Measurements from ENCODE around the gene SLC25A33.
A peak's percentile ranks its signal among the peaks of the same experiment; 100 is the strongest.

Gene SLC25A33

DNA sequence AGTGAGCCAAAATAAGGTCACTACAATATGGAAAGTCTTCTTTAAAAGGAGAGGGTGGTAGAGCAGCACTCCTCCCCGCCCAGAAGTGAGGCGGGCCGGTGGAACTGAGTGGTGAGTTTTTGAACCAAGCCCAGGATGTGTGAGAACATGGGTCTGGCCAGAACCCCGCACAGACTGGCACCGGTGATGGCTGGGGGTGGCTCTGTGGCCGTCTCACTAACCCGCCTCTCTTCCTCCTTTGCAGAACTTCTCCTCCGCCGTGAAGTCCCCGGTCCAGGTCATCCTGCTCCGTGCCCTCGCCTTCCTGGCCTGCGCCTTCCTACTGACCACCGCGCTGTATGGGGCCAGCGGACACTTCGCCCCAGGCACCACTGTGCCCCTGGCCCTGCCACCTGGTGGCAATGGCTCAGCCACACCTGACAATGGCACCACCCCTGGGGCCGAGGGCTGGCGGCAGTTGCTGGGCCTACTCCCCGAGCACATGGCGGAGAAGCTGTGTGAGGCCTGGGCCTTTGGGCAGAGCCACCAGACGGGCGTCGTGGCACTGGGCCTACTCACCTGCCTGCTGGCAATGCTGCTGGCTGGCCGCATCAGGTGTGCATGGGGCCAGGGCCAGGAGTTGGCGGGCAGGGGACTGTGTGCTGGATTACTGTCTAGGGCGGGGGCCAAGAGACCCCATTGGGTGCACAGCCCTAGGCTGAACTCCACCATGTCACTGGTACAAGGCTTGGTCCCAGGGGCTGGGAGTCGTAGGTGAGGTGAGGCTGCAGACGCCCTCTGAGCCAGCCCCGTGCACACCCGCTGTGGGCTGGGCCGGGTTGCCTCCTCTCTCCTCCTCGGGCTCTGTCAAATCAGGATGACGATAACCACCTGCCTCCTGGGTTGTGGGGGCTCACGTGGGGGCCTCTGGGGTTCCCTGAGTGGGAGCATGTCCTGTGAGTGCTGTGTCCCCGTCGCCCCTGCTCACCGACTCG is 61.9 kb downstream of the SLC25A33 start:
- no peak for DNase-seq (ENCODE audit: low read depth in 2 of 2)

DNA sequence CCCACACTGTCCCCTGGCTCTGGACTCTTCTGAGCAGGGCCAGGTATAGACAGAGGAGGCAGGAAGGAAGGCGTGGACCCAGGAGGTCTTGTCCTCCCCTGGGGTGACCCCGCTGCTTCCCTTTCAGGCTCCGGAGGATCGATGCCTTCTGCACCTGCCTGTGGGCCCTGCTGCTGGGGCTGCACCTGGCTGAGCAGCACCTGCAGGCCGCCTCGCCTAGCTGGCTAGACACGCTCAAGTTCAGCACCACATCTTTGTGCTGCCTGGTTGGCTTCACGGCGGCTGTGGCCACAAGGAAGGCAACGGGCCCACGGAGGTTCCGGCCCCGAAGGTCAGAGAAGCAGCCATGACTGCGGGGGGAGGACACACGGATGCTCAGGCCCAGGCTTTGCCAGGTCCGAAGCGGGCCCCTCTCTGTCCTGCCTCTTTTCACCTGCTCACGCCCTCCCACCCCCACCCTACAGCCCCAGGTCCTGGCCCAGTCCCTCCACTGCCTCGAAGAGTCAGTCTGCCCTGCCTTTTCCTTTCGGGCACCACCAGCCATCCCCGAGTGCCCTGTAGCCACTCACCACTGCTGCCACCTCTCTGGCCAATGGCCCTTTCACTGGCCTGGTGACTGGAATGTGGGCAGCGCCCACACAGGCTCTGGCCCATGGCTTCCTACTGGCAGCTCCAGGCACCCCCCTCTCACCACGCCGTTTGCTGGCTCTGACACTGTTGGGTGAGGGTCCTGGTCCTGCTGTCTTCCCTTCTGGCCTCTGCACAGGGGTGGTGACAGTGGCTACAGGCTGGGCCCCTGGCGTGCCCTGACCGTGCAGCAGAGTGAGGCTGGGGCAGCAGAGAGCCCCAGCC is 62.9 kb downstream of the SLC25A33 start:
- no peak for DNase-seq (ENCODE audit: low read depth in 2 of 2)

DNA sequence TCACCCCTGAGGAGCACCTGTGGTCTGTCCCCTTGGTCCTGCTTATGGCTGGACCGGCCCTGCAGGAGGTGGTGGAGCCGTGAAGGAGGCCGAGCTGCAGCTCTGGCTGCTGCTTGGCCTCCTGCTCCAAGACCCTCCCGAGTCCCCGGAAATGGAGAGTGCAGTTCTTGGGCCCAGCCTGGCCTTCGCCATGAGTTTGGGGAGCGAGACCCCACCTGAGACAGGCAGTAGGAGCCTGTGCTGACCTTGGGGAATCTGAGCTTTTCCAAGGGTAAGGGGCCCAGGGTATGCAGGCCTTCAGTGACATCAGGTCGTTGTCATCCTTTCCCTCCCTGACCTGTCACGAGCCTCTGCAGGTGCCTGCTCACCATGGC is 63.5 kb downstream of the SLC25A33 start:
- no peak for DNase-seq (ENCODE audit: low read depth in 2 of 2)

DNA sequence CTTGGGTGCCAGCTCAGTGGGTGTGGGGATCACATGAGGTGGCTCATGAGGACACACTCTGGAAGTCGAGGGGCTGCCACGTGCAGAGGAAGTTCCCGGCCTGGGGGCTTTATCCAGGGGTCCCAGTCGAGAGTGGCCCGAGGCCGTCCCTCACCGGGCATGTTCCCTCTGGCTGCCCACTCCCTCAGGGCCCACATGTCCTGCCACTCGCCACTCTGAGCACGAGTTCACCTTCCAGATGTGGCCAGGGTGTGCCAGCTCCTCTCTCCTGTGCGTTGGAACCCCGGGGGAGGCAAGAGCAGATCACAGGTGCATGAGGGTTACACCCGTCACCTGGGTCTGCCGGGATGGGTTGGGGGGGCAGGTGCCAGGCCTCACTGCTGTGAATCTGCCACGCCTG is 64.0 kb downstream of the SLC25A33 start:
- no peak for DNase-seq (ENCODE audit: low read depth in 2 of 2)

DNA sequence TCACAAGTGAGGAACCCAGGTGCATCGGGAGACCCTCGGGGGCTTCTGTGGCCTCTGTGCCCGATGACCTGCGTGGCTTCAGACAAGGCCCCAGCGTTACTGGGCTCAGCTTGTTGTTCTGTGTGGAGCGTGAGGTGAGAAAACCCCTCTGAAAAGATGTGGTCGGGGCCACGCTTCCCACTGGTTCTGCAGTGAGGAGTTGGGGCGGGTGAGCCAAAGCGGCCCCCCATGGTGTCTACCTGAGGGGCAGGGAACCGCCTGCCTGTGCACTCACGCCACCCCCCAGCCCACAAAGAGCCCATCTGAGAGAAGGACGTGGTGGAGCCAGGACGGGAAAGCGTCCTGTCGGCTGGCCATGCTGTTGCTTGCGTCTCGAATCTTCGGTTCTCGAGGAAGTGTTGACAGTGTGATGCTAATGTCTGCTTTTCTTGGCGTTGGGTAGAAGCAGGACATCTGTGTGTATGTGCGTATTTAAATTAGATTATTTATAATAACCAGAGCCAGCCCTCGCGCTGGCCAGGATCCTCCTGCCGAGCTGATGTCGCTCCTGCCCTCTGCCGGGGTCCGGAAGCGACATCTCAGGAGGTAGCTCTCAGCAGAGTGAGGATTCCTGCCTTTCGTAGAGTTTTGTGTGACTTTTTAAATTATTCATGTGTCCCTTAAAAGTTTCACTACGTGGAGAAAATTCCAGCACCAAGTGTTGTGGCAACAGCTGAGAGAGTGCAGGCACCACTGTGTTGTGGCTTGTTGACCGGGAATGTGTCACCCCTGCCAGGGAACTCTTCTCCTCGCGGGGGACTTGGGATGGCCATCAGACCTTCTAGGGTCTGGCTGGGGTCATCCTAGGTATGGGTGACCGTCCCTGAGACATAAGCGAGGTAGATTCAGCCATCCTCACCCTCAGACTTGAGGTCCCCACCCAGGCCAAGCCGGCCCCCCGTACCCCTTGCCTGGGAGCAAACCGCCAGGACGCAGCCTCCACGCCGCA is 64.8 kb downstream of the SLC25A33 start:
- DNase-seq (ENCODE audit: low read depth in 2 of 2), result no peak

DNA sequence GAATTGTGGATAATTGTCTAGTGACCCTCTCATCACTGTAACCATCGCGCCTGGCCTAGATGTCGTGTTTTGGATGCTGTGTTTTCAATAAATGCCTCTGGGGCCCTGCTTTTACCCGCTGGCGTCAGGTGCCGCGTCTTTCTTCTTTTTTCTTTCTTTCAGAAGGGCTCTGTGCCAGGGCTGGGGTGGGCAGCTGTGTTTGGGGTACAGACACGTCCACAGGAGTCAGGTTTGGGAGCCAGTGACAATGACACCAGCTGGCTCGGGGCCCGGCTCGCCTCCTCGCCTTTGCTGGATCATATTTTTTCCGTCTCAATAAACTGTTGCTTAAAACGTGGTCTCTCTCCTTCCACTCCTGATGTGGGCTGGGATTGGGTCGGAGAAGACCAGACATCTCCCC is 65.6 kb downstream of the SLC25A33 start:
- DNase-seq (ENCODE audit: low read depth in 2 of 2), result no peak

DNA sequence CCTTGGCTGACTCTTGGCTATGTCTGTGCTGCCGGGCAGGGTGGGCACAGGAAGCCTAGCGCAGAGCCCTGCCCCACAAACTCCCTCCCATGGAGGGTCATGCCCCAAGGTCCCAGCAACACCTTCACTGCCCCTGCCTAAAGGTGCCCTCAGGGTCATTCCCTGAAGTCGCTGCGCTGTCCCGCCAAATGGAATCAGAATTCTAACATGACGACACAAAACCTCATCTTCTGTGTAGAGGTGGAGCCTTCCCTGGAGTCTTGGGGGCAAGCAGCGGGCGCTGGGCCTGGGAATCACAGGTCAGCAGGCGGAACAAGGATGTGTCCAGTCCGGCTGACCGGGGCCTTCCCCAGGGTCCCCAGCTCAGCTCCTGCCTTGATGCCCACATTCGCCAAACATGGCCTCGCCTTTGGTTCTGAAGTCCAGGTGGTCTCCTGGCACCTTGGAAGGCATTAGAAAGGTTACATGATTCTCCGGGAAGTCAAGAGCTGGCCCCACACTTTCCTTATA is 66.7 kb downstream of the SLC25A33 start:
- DNase-seq (ENCODE audit: low read depth in 2 of 2), result no peak

DNA sequence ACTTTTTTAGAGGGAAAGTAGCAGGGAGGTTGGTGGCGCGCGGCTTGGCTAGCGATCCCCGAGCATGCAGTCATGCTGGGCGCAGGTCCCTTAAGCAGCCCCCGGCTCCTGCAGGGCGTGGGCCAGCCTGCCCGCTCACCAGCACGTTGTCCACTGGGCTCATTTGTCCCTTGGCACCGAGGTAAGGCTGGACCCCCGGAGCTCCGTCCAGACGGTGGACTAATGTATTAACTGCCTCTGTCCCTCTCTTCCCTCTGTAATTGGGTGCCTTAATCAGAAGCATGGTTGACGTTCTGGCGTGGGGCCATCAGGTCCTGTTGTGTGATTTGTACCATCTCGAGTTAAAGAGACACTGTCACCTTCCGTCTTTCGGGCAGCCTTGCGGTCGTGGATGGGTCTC is 67.2 kb downstream of the SLC25A33 start:
- DNase-seq (ENCODE audit: low read depth in 2 of 2), result no peak

DNA sequence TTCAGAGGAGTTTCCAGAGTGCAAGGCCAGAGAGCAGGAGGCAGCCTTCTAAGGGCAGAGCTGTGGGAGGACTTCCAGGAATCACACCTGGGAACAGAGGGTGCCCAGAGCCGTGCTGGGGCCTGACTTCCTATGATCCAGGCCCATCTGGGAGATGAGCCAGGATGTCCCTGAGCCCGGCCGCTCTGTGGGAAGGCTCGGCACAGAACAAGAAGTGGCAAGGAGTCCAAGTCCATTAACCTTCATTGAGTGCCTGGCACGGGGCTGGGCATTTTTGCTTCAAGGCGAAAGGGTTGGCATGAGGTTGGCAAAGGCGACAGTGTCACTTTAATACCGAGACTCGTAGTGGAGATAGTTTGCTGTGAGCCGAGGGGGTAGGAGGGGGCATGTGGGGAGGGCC is 67.7 kb downstream of the SLC25A33 start:
- DNase-seq (ENCODE audit: low read depth in 2 of 2), result no peak

DNA sequence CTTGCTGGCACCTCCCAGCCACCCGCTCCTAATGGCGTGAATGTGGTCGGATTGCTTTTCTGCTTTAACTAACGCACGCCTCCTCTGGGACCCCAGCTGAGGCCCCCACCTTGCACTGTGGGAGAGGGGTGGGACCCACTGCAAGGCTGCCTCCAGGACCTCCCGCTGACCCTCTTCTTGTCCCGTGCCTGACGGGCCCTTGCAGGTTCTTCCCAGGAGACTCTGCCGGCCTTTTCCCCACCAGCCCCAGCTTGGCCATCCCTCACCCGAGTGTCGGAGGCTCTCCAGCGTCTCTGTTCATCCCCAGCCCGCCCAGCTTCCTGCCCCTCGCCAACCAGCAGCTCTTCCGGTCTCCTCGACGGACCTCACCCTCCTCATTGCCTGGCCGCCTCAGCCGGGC is 68.1 kb downstream of the SLC25A33 start:
- DNase-seq (ENCODE audit: low read depth in 2 of 2), result no peak

DNA sequence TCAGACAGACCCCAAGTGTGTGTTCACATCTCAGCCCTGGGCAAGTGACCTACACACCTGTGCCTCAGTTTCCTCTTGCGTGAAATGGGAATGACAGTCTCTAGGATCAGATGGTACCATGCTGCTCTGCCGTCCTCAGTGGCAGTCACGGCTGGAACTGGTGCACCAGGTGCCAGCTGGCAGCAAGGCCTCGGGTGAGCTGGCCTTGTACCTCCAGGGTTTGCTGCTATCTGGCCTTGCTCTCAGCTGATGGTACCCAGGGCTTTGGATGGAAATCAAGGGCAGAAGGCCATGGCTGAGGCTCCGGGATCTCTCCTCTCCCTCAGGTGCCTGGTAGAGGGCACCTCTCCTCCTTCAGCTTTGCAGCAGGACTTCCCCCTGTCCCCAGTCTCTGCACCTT is 70.7 kb downstream of the SLC25A33 start:
- no peak for DNase-seq (ENCODE audit: low read depth in 2 of 2)

DNA sequence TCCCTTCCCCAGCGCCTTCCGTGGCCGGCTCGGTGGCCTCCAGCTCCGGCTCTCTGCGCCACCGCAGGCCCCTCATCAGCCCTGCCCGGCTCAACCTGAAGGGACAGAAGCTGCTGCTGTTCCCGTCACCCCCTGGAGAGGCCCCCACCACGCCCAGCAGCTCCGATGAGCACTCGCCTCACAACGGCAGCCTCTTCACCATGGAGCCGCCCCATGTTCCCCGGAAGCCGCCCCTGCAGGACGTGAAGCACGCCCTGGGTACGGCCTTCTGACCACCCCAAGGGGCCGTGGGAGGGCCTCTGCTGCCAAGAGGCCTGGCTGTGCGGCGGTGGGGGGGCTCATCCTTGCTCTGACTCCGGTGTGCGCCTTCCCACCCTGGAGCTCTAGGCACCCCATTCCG is 71.3 kb downstream of the SLC25A33 start:
- no peak for DNase-seq (ENCODE audit: low read depth in 2 of 2)

DNA sequence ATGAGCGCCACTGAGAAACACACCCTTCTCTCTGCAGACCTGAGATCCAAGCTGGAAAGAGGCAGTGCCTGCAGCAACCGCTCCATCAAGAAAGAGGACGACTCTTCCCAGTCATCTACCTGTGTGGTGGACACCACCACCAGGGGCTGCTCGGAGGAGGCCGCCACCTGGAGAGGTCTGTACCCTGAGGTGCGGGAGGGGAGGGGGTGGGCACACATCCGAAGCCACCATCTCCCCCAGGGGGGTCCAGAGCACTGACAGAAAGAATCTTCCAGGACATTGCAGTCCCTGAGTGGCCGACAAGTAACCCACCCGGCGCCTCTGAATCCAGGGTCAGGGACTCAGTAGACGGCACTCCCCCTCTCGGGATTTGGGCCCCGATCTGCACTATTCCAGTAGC is 72.5 kb downstream of the SLC25A33 start:
- DNase-seq (ENCODE audit: low read depth in 2 of 2), result no peak

DNA sequence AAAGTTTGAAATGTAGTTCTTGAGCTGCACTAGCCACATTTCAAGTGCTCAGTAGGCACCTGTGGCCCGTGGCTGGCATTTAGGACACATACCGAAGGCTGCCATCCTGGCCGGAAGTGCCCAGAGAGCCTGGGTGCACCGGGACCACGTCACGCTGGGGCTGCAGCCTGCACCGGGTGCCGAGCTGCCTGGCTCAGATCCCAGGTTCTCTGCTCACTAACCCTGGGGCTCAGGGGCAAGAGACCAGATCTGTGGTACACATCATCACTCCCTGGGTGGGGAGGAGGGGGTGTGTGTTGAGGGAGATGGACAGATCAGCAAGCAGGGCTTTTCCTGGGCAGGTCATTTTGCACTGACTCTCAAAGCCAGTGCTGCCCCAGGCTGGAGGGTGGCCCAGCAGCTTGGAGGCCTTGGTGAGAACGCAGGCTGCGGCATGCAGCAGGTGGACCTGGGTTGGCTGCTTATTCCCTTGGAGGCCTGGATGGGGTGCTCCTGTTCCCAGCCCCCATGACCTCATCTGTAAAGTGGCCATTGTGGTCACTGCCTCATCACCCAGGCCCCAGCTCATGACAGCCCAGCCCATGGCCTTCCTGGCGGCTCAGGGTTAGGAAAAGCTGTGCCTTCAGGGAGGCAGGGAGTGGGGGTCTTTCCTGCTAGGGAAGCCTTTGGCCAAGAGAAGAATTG is 73.0 kb downstream of the SLC25A33 start:
- no peak for DNase-seq (ENCODE audit: low read depth in 2 of 2)

DNA sequence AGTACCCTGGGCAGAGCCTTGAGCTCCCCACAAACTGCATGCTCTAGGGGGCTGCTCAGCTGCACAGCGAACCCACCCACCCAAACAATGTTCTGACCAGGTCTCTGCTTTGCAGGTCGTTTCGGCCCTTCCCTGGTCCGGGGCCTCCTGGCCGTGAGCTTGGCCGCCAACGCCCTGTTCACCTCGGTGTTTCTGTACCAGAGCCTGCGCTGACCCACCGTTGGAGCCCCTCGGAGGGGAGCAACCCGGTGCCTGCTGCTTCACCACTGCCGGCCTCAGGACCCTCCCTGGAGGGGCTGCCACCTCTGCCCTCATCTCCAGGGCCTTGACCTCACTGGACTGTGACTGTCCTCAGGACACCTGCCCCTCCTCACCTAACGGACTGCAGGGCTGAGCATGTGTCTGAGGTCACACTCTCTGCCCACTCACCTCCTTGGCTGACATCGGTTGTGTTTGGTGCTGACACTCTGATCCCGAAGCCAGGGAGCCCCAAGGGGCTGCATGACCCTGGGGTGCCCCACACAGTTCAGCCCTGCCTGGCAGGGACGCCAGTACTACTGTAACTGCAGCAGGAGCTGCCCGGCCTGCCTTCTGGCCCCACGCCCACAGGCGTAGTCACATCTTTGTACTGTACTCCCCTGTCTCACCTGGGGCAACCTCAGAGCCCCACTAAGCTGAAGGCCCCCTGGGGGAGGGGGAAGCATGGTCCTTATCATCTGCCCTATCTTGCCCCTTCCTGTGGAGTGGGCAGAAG is 73.8 kb downstream of the SLC25A33 start:
- DNase-seq (ENCODE audit: low read depth in 2 of 2), result no peak

DNA sequence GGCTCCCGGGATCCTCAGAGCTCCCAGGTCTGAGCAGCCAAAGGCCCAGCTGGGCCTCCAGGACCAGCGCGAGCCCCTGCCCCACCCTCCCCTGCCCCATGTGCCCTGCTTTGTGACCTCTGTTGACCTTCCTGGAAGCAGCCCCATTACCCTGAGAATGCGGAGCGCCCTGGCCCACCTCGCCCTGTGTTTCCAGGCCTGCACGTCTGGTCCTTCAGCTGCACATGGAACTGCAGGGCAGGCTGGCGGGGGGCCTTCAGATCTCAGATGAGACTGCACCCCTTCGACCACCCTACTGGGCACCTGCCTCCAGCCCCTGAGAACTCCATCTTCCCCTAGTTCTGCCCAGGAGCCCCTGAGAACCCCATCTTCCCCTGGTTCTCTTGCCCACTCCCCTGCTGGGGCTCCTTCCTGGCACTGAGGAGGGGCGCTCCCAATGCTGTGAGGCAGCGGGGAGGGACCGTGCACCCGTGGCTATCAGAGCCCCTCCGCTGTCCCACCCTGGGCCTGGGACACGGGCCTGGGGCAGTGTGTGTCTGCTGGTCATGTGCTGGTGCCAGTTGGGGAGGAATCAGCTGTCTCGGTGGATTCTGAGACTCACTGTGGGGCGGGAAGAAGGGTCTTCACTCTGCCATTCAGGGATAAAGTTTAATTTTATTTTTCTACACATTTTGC is 74.5 kb downstream of the SLC25A33 start:
- DNase-seq (ENCODE audit: low read depth in 2 of 2), result no peak

DNA sequence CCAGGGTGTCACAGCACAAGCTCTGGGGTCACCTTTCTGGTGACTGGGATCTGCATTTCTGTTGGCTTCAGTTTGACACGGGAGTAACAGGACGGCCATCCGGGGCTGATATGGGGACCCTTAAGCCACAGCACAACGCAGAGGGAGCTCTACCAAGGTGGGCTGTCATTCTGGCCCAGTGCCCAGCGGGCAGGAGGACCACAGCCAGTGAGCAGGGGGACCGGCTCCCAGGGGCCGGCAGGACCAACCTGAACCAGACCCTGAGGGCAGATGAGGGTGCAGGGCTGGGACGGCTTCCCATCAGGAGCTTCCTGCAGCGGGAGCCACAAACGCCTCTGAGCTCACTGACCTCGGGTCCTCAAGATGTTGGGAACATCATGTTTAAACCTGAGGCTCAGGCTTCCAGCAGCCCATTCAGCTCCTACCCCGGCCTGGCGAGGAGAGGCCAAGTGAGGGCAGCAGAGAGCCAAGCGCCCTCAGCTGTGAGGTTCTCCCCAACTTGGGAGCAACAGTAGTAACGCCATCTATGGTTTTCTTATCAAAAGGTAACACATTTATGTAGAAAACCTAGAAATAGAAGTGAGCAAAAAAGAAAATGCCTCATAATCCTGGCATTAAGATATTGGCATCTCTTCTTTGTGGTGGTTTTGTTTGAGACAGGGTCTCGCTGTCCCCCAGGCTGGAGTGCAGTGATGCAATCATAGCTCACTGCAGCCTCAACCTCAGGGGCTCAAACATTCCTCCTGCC is 76.2 kb downstream of the SLC25A33 start:
- DNase-seq (ENCODE audit: low read depth in 2 of 2), result peak; percentile 40 to 47

DNA sequence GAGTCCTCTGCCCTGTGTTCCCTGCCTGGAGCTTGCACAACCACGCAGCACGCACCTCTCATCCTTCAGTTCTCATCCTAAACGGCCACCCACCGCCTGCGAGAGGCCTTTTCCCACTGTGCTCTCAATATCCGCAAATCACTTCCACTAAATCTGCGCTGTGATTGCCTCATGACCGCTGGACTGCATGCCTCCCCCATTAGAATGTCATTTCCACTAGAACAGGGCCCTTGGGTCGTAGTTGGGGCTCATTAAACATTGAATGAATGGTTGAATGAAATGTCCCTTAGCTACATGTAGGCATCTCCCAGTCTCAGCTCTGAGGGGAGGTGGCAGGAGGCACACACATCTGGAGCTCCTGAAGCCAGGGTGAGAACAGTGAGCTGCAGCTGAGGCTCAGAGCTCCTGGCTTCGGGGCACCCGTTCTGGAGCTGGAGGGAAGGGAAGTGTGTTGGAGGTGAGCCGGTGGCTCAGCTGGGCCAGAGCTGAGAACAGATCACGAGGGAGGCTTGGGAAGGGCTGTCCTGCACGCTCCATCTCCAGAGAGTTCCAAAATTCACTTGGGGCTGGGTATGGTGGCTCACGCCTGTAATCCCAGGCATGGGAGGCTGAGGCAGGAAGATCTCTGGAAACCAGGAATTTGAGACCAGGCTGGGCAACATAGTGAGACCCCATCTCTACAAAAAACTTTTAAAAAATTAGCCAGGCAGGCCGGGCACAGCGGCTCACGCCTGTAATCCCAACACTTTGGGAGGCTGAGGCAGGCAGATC is 79.8 kb downstream of the SLC25A33 start:
- no peak for DNase-seq (ENCODE audit: low read depth in 2 of 2)

Measured in stimulated activated CD4-positive, alpha-beta T cell treated with anti-CD3 and anti-CD28 coated beads, Interleukin-4, amount 100 ng/mL, for 48 hours (primary cell).